Nephron (organoid): ENCODE measurements around the gene RANBP17.

Experiments used
- H3K27ac Mint-ChIP-seq, 3 experiments: 2 replicates each; pipeline ENCODE4 v1.8.0; 2020; ENCODE audit warnings: mixed read lengths in 3 of 3, mild to moderate bottlenecking in 2 of 3, moderate library complexity in 1 of 3
- H3K27me3 Mint-ChIP-seq: 2 replicates; pipeline ENCODE4 v1.8.0; 2021; ENCODE audit warnings: low read depth, mild to moderate bottlenecking, moderate library complexity, mixed read lengths
- H3K36me3 Mint-ChIP-seq: 2 replicates; pipeline ENCODE4 v1.8.0; 2020; ENCODE audit warnings: low read depth, mixed read lengths
- H3K4me1 Mint-ChIP-seq: 2 replicates; pipeline ENCODE4 v1.8.0; 2020; ENCODE audit warnings: mixed read lengths
- H3K4me3 Mint-ChIP-seq, 3 experiments: 2 replicates each; pipeline ENCODE4 v1.8.0; 2020; ENCODE audit warnings: mild to moderate bottlenecking in 3 of 3, mixed read lengths in 3 of 3, moderate library complexity in 2 of 3
- H3K9me3 Mint-ChIP-seq: 2 replicates; pipeline ENCODE4 v1.8.0; 2020; ENCODE audit warnings: mixed read lengths
- TF ChIP-seq, protein P1 (sequence below), 3 experiments: fragments of 200-600 bp; sonication (generic); IDR thresholded peaks; one replicate each; pipeline ENCODE4 v1.5.0; 2021; ENCODE audit warnings: antibody characterized with exemption in 3 of 3; ENCODE audit not compliant: unreplicated experiment in 3 of 3

Gene RANBP17

DNA sequence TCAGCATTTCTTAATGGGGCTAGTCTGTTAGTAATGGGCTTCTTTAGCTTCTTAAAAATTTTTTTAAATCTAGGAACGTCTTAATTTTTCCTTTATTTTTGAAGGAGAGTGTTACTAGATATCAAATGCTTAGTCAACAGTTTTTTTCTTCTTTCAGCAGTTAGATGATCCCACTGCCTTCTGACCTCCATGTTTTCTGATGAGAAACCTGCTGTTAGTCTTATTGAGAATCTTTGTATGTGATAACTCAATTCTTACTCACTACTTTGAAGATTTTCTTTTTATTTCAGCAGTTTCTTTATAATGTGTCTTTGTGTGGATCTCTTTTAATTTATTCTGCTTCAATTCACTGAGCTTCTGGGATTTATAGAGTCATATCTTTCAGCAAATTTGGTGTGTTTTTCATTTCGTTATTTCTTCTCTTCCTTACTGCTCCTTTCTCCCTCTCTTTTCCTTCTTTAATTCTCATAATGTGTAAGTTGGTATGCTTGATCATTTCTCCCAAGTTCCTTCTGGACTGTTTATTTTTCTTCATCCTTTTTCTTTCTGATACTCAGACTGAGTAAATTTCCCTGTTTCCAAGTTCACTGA is 205.8 kb downstream of the RANBP17 start:
- H3K4me1 Mint-ChIP-seq, result no peaks in the 10 kb centered on the region
- H3K27ac Mint-ChIP-seq, result no peak overlapping the region
- H3K4me3 Mint-ChIP-seq, result no peak overlapping the region
- no peaks in the 10 kb centered on the region for H3K27me3 Mint-ChIP-seq
- H3K36me3 Mint-ChIP-seq, result peaks cover 54% of the 10 kb centered on the region
- H3K9me3 Mint-ChIP-seq, result peaks cover 50% of the 10 kb centered on the region
- TF ChIP-seq, protein P1, sequence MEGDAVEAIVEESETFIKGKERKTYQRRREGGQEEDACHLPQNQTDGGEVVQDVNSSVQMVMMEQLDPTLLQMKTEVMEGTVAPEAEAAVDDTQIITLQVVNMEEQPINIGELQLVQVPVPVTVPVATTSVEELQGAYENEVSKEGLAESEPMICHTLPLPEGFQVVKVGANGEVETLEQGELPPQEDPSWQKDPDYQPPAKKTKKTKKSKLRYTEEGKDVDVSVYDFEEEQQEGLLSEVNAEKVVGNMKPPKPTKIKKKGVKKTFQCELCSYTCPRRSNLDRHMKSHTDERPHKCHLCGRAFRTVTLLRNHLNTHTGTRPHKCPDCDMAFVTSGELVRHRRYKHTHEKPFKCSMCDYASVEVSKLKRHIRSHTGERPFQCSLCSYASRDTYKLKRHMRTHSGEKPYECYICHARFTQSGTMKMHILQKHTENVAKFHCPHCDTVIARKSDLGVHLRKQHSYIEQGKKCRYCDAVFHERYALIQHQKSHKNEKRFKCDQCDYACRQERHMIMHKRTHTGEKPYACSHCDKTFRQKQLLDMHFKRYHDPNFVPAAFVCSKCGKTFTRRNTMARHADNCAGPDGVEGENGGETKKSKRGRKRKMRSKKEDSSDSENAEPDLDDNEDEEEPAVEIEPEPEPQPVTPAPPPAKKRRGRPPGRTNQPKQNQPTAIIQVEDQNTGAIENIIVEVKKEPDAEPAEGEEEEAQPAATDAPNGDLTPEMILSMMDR (IDR thresholded peaks at IDR 0.05; ENCODE audit: unreplicated experiment in 3 of 3), result no peak

DNA sequence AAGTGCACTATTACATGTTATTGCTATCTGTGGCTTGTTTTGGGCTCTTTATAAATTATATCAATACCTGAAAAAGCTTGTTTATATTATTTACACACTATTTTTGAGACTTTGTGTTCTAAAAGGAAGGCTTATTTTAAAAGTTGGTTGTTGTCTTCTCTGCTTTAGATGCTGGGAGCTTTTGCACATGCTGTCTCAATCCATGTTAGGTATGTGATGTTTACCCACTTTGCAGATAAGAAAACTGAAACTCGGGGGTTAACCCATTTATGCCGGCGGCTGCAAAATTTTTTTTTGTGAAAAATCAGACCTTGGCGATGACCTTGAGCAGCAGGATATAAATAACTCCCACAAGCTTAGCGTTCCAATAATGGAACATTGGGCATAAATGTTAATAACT is 212.9 kb downstream of the RANBP17 start:
- no peaks in the 10 kb centered on the region for H3K4me1 Mint-ChIP-seq
- peaks cover 22% of the 10 kb centered on the region for H3K9me3 Mint-ChIP-seq
- H3K27me3 Mint-ChIP-seq, result no peaks in the 10 kb centered on the region
- H3K36me3 Mint-ChIP-seq, result peaks cover 31% of the 10 kb centered on the region
- H3K27ac Mint-ChIP-seq, result no peak overlapping the region
- TF ChIP-seq, protein P1 (IDR thresholded peaks at IDR 0.05; ENCODE audit: unreplicated experiment in 3 of 3), result no peak
- H3K4me3 Mint-ChIP-seq, result no peak overlapping the region

DNA sequence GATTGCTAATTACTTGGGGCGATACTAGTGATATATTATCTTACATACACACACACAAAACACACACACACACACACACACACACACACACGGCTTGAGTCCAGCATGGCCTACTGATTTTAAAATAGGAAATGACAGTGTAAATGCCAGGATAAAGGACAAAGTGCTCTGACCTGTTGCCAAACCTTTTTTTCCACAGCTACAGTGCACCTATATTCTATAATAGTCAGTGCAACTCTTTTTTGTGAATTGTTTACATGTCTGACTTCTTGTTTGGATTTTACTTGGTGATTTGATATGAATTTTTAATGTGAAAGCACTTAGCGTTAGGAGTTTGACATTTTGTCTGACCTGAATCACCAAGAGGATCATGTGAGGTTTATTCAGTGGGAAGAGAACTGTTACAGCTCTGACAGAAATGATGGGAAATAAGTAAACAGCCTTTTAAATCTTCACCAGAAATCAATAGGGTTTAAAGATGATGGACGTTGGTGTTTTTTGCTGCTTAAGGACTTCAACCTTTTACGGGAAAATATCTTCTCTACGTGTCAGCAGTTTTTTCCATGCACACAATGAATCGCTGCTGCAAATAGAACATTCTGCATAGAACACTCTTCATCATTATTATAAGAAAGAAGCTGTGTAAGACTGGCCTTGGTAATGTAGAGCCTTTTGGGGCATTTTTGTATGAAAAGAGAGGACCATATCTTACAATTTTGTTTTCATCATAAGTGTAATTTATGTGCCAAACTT is 218.5 kb downstream of the RANBP17 start:
- peaks cover 21% of the 10 kb centered on the region for H3K9me3 Mint-ChIP-seq
- no peak overlapping the region for H3K4me3 Mint-ChIP-seq
- H3K27me3 Mint-ChIP-seq, result no peaks in the 10 kb centered on the region
- peak overlapping the region in 1 of 3 experiments; percentile 5 for H3K27ac Mint-ChIP-seq
- no peaks in the 10 kb centered on the region for H3K4me1 Mint-ChIP-seq
- H3K36me3 Mint-ChIP-seq, result peaks cover 33% of the 10 kb centered on the region
- TF ChIP-seq, protein P1 (IDR thresholded peaks at IDR 0.05; ENCODE audit: unreplicated experiment in 3 of 3), result no peak

DNA sequence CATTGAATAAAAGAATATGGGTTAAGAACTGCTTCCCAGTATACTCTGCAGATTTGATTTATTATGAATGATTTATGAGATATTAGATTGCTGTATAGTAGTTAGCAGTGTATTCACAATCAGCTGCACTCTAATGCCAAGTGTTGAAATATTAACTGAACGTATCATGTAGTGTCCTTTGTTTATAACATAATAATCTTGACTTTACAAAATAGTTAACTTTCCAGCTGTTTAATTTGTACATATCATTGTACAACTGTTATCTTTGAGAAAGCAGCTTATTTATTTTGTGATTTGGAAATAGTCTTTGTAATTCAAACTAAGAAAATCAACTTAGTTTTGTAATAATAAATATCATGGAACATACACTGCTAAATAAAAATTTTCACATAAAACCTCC is 219.5 kb downstream of the RANBP17 start:
- no peak overlapping the region for H3K4me3 Mint-ChIP-seq
- no peaks in the 10 kb centered on the region for H3K27me3 Mint-ChIP-seq
- H3K36me3 Mint-ChIP-seq, result peaks cover 31% of the 10 kb centered on the region
- H3K9me3 Mint-ChIP-seq, result peaks cover 20% of the 10 kb centered on the region
- no peak overlapping the region for H3K27ac Mint-ChIP-seq
- H3K4me1 Mint-ChIP-seq, result no peaks in the 10 kb centered on the region
- TF ChIP-seq, protein P1 (IDR thresholded peaks at IDR 0.05; ENCODE audit: unreplicated experiment in 3 of 3), result no peak

DNA sequence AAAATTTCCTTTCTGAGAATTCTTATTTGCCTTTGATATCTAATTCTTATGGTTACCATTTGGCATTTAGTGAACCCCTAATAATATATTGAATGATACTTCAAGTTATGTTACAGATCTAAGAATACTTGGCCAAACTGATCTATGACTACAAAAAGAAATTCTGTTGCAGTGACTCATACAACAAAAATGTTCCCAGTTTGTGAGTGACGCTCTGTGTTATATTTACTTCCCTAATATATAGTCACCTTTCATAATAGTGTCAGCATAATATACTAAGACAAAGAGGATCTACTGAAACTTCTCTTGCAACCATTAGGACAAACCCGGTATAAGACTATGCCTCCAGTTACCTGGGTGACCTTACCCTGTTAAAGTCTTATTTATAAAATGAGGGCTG is 230.4 kb downstream of the RANBP17 start:
- Mint-ChIP-seq H3K27me3 (no peaks in the 10 kb centered on the region), H3K27ac (no peak overlapping the region), H3K36me3 (peaks cover 15% of the 10 kb centered on the region), H3K9me3 (peaks cover 14% of the 10 kb centered on the region), H3K4me3 (no peak overlapping the region), H3K4me1 (no peaks in the 10 kb centered on the region)
- TF ChIP-seq, protein P1 (IDR thresholded peaks at IDR 0.05; ENCODE audit: unreplicated experiment in 3 of 3), result no peak

DNA sequence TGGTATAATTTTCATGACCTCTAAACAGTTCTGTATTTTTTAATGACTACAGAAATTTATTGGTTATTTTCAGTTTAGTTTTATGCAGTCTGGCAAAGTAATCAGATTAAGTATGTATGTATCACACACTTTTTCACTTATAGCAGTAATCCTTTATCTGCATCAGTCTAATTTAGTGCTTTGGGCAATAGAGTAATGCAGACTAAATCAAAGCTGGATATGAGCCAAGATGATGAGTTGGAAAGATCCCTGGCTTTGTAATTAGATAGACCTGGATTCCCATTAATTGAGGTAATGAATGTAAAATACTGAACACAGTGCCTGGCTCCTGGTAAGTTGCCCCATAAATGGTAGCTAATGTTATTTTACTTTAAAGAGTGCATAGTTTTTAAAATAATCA is 231.8 kb downstream of the RANBP17 start:
- Mint-ChIP-seq H3K4me1 (no peaks in the 10 kb centered on the region), H3K27ac (no peak overlapping the region), H3K27me3 (no peaks in the 10 kb centered on the region), H3K4me3 (no peak overlapping the region), H3K36me3 (peaks cover 15% of the 10 kb centered on the region), H3K9me3 (peaks cover 20% of the 10 kb centered on the region)
- TF ChIP-seq, protein P1 (IDR thresholded peaks at IDR 0.05; ENCODE audit: unreplicated experiment in 3 of 3), result no peak
